HepG2 (cell line): ENCODE measurements around the gene SPRN. TPM values are rescaled to one million over a fixed set of nuclear protein-coding genes. Genes with fewer than 3 reads are reported as not detected.

ENCODE experiments used
- ATAC-seq: fragments of 200-7000 bp; cut with Tn5 transposase; 3 replicates; pipeline ENCODE4 v1.9.1; 2020; ENCODE audit warnings: mild to moderate bottlenecking, moderate library complexity
- BruUV-seq: library from RNA; stranded (reverse); fragments of 400-500 nt; replicated peaks from 2 replicates; lab custom pipeline; 2021; lab: Mats Ljungman, UMichigan
- CTCF ChIA-PET: fragments of 300-600 bp; formaldehyde crosslinking; extraction: SDS; loops from one replicate; lab custom pipeline; 2021; ENCODE audit warnings: low total read pairs, inconsistent platforms, low intra/inter-chr PET ratio; lab: Yijun Ruan, JAX
- POLR2A ChIA-PET: fragments of 350-600 bp; sonication (Branson Sonifier 250); formaldehyde crosslinking; loops from one replicate; lab custom pipeline; 2020; ENCODE audit warnings: antibody characterized with exemption, inconsistent platforms; lab: Yijun Ruan, JAX
- DNase-seq: peaks from one replicate; pipeline ENCODE4 v3.0.0-alpha.2; 2015; ENCODE audit warnings: low spot score
- FAIRE-seq: peaks from 3 replicates; lab custom pipeline; 2011; peaks lifted over from hg19 to GRCh38; lab: Jason Lieb, UNC
- H2AFZ ChIP-seq: one replicate; pipeline ENCODE4 v1.6.1; 2011; ENCODE audit warnings: low read length, inconsistent platforms
- H3K27ac ChIP-seq: fragments of 300-600 bp; 3 replicates; pipeline ENCODE4 v1.8.0; 2011; ENCODE audit warnings: mixed run types, mild to moderate bottlenecking, mixed read lengths, low read length, inconsistent platforms; ENCODE audit not compliant: insufficient read depth; ENCODE audit errors: extremely low read length
- H3K27me3 ChIP-seq, 2 experiments: fragments of 200-600 bp in 1 of 2; 2 replicates in 1 of 2; 3 replicates in 1 of 2; pipeline versions ENCODE4 v1.6.0 to v1.8.0; 2011; ENCODE audit warnings: low read length in 2 of 2, mild to moderate bottlenecking in 2 of 2, moderate library complexity in 2 of 2, inconsistent platforms in 1 of 2; ENCODE audit not compliant: insufficient read depth in 2 of 2, control insufficient read depth in 1 of 2
- H3K36me3 ChIP-seq, 2 experiments: fragments of 200-600 bp in 1 of 2; replicated peaks in 1 of 2; 2 replicates in 1 of 2; 3 replicates in 1 of 2; pipeline versions ENCODE4 v1.5.1 to v1.8.0; 2011; ENCODE audit warnings: low read length in 2 of 2, inconsistent platforms in 1 of 2; ENCODE audit not compliant: insufficient read depth in 2 of 2, control insufficient read depth in 1 of 2
- H3K4me1 ChIP-seq: 2 replicates; pipeline ENCODE4 v1.5.1; 2012; ENCODE audit warnings: low read length, inconsistent platforms; ENCODE audit not compliant: insufficient read depth
- H3K4me2 ChIP-seq: 2 replicates; pipeline ENCODE4 v1.6.0; 2011; ENCODE audit warnings: low read depth, low read length, inconsistent platforms
- H3K4me3 ChIP-seq, 3 experiments: fragments of 200-600 bp in 1 of 3; sonication (generic), shearing (Covaris generic) in 1 of 3; replicated peaks in 1 of 3; 2 replicates each; pipeline ENCODE4 v1.5.1; 2011 to 2016; ENCODE audit warnings: low read length in 3 of 3, inconsistent platforms in 2 of 3, low read depth in 2 of 3, mild to moderate bottlenecking in 2 of 3, control low read depth in 1 of 3, mixed read lengths in 1 of 3; ENCODE audit not compliant: insufficient read depth in 1 of 3
- H3K79me2 ChIP-seq: one replicate; pipeline ENCODE4 v1.6.1; 2011; ENCODE audit warnings: low read length, inconsistent platforms; ENCODE audit not compliant: insufficient read depth
- H3K9ac ChIP-seq: 2 replicates; pipeline ENCODE4 v1.6.0; 2011; ENCODE audit warnings: mild to moderate bottlenecking, low read depth, low read length, inconsistent platforms; ENCODE audit not compliant: insufficient read depth
- H3K9me3 ChIP-seq: 2 replicates; pipeline ENCODE4 v1.5.1; 2012; ENCODE audit warnings: mild to moderate bottlenecking, low read length
- H4K20me1 ChIP-seq: 2 replicates; pipeline ENCODE4 v1.6.0; 2011; ENCODE audit warnings: inconsistent platforms, mild to moderate bottlenecking, low read length, moderate library complexity; ENCODE audit not compliant: insufficient read depth
- AGO2 ChIP-seq: fragments of 200-400 bp; formaldehyde crosslinking; optimal IDR thresholded peaks from 2 replicates; pipeline ENCODE3; 2017; ENCODE audit warnings: mild to moderate bottlenecking, low read depth, low read length, moderate library complexity
- GABPA ChIP-seq, 2 experiments: IDR thresholded peaks; 2 replicates each; pipeline ENCODE4 v1.6.1; 2011 to 2016; ENCODE audit warnings: low read depth in 2 of 2, low read length in 1 of 2, missing biosample characterization in 1 of 2, missing genetic modification characterization in 1 of 2
- MED1 ChIP-seq: sonication (generic); formaldehyde crosslinking; IDR thresholded peaks from 2 replicates; pipeline ENCODE4 v1.4.0; 2020; ENCODE audit warnings: missing genetic modification reagents
- NFE2L2 ChIP-seq: fragments of 150-350 bp; IDR thresholded peaks from 2 replicates; pipeline ENCODE4 v1.6.1; 2014; ENCODE audit warnings: low read length
- RBFOX2 ChIP-seq: fragments of 200-400 bp; formaldehyde crosslinking; IDR thresholded peaks from 2 replicates; pipeline ENCODE4 v1.6.1; 2017; ENCODE audit warnings: low read depth, mild to moderate bottlenecking, low read length
- STAT6 ChIP-seq: sonication (generic); formaldehyde crosslinking; IDR thresholded peaks from 2 replicates; pipeline ENCODE4 v1.4.0; 2020; ENCODE audit warnings: missing genetic modification reagents, mild to moderate bottlenecking, borderline replicate concordance
- ZNF280B ChIP-seq: sonication (generic); formaldehyde crosslinking; IDR thresholded peaks from 2 replicates; pipeline ENCODE4 v1.5.0; 2020; ENCODE audit warnings: missing genetic modification reagents, mild to moderate bottlenecking, borderline replicate concordance
- WGBS: methylation state at CpG from one replicate; pipeline ENCODE4 v1.1.6; 2017; ENCODE audit warnings: low lambda C conversion rate; 5-methylcytosine and 5-hydroxymethylcytosine counted together
- in situ Hi-C: cut with HindIII; loops from 2 replicates; pipeline ENCODE4 v1.10.0; 2017; ENCODE audit warnings: low pct_unique_long_range_greater_than_20kb; ENCODE audit not compliant: extremely low pct_ligation_motif_present
- intact Hi-C: fragments of 100-400 bp; cut with micrococcal nuclease; formaldehyde crosslinking; loops from one replicate; pipeline ENCODE4 v1.10.0; 2022; ENCODE audit not compliant: unreplicated experiment
- polyA plus RNA-seq, 8 experiments: library from polyadenylated mRNA; depleted of rRNA in 3 of 8; stranded (reverse) in 7 of 8; unstranded in 1 of 8; fragments of >200 nt; fragmentation: Illumina TruSeq in 4 of 8; extraction: Trizol in 4 of 8; gene quantifications; 2 replicates each; pipeline versions ENCODE4 v1.2.1 to v1.2.3, GENCODE V29; 2011 to 2016; ENCODE audit warnings: low read depth in 4 of 8, missing spikeins in 1 of 8, mixed read lengths in 1 of 8; ENCODE audit not compliant: insufficient read depth in 1 of 8
- total RNA-seq, 5 experiments: library from RNA; depleted of rRNA; stranded (reverse); fragments of >200 nt; fragmentation: Illumina TruSeq; extraction: Trizol; gene quantifications; 2 replicates each; pipeline ENCODE4 v1.2.3, GENCODE V29; 2016; ENCODE audit warnings: low read depth in 1 of 5

SPRN gene
- total and polyA plus RNA-seq, 2 of the 13 experiments (the other 11 are each of a cell fraction or from before 2014, with no cell fraction given) = not detected

GRCh38 chr10:133403359-133403758 lies 21.1 kb downstream of the SPRN start (continued):
- no peak for TF ChIP-seq STAT6 (CRISPR knock-in tag)
- TF ChIP-seq, all 625 proteins: peak for 0

GRCh38 chr10:133401981-133402725 lies 22.3 kb downstream of the SPRN start:
- ChIA-PET POLR2A (no interaction called here), CTCF (no interaction called here)
- Histone ChIP-seq H3K36me3 (peaks cover 11 to 51% of the 10 kb centered on the region in 2 experiments; a peak in 4 of 5 replicates), H3K27me3 (no peaks in the 10 kb centered on the region), H3K79me2 (peaks cover 14% of the 10 kb centered on the region), H2AFZ (no peak overlapping the region), H4K20me1 (no peaks in the 10 kb centered on the region), H3K9ac (no peak overlapping the region), H3K4me3 (no peak overlapping the region), H3K9me3 (no peaks in the 10 kb centered on the region), H3K27ac (no peak overlapping the region), H3K4me2 (no peak overlapping the region), H3K4me1 (no peaks in the 10 kb centered on the region)
- no peak; the same call in 2 of the 3 replicates for ATAC-seq
- WGBS = 98% methylated on average over 10 of the region's 21 CpGs
- no peak for FAIRE-seq
- in situ Hi-C loops (no loop called here), intact Hi-C loops (no loop called here)
- TF ChIP-seq RBFOX2 = 0 out of 2 replicates have a peak, but pooled peaks have one; percentile 26
- TF ChIP-seq ZNF280B (CRISPR knock-in tag) = no peak
- no peak for TF ChIP-seq MED1 (CRISPR knock-in tag)
- TF ChIP-seq NFE2L2 = no peak
- no peak for TF ChIP-seq GABPA (IDR thresholded peaks at IDR 0.05; ENCODE audit: low read depth, low read length)
- TF ChIP-seq GABPA (CRISPR knock-in tag; IDR thresholded peaks at IDR 0.05; ENCODE audit: low read depth) = no peak
- TF ChIP-seq AGO2 = peak; percentile 35
- no peak for DNase-seq
- no TSS peak for BruUV-seq
